Activated CD8-positive, alpha-beta memory T cell treated with anti-CD3 and anti-CD28 coated beads, Interleukin-2, amount 50 U/mL, for 48 hours (primary cell): ENCODE measurements around the gene CCS.
"Not testable (repeated sequence)": the region's sequence is repeated elsewhere in the genome, so short reads cannot be mapped to it uniquely, and the experiment has no call there.

Source experiments
- DNase-seq: peaks from one replicate; pipeline ENCODE4 v3.0.0-alpha.2; 2020

The CCS gene, protein sequence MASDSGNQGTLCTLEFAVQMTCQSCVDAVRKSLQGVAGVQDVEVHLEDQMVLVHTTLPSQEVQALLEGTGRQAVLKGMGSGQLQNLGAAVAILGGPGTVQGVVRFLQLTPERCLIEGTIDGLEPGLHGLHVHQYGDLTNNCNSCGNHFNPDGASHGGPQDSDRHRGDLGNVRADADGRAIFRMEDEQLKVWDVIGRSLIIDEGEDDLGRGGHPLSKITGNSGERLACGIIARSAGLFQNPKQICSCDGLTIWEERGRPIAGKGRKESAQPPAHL

DNA sequence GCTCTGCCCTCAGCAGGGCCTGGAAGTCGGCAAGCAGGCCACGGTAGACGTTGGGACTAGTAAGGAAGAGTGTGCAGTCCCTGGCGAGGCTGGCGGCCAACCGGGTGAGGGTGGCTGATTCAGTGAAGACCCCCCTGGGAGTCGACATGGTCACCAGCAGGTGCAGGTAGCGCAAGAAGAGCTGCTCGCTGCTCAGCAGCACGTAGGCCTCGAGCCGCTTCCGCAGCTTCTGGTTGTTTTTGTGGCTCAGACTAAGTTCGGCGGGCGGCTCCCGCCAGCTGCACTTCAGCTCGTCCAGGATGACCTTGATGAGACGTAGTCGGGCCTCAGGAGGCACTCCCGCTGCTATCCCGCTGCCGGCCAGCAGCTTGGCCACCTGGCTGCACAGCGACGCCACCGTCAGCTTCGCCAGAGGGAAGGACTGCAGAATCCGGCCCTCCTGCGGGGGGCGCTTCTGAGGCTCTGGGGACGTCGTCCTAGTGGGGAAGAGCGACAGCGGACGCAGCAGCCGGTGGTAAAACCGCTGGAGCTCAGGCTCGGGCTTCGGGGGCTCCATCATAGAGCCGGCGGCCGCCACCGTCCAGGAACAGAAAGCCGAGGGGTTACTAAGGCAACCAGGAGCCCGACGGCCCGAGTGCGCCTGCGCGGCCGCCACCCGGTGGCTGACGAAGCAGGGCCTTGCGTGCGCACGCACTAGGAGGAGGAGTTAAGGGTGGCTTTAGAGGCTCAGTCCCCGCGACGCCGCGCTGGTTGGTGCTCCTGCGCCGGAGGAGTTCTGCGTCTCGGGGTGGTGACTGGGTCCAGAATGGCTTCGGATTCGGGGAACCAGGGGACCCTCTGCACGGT is at the start of gene CCS, which contains the start of gene CCDC87:
Gene CCS, plus strand, starts transcription at position 729 of the 846 bp plus-strand sequence. Its CDS starts 77 bp downstream, at position 806.
Gene CCDC87, minus strand, starts transcription at position 607 of the 846 bp plus-strand sequence. Its CDS starts 48 bp downstream, at position 559.
- DNase-seq = peak; percentile 99

DNA sequence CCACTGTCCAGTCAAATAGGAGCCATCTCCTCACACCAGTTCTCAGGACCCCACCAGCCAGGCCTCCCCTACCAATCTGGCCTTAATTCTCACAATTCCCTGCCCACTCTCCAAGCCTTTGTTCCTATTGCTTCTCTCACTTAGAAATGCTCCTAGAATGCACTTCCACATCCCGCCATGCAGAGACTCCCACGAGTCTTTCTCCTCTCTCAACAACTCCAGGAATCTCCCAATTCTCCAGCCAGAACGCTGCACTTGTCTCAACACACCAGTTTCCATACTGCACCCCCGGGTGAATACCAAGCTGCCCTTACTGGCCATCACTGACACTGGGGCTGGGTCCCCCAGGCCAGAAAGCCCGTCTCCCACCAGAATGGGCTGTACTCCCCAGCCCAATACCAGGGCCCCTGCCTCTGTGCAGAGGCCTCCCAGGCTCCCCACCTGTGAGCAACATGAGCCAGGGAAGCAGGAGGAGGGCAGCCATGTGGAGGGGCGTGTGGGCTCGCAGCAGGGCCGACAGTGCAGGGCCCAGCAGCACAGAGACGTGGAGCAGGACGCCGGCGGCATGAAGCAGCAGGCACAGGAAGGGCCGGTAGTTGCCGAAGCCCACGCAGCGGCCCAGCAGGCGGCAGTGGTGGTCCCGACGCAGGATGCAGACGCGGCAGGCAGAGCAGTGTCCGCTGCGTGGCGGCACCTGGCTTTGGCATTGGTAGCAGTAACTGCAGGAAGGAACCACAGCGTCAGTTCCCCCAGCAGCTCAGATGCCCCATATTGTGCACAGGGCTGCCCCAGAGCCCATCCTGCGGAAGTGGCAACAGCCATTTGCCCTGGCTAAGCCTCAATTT is 49.5 kb upstream of the CCS start:
- peak; percentile 79 for DNase-seq

DNA sequence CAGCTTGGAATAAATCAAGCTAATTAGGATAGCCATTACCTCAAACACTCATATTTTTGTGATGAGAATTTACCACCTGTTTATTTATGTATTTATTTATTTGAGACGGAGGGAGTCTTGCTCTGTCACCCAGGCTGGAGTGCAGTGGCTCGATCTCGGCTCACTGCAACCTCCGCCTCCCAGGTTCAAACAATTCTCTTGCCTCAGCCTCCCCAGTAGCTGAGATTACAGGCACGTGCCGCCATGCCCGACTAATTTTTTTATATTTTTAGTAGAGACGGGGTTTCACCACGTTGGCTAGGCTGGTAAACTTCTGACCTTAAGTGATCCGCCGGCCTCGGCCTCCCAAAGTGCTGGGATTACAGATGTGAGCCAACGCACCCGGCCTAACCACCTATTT is 48.0 kb upstream of the CCS start:
- not testable (repeated sequence) for DNase-seq

DNA sequence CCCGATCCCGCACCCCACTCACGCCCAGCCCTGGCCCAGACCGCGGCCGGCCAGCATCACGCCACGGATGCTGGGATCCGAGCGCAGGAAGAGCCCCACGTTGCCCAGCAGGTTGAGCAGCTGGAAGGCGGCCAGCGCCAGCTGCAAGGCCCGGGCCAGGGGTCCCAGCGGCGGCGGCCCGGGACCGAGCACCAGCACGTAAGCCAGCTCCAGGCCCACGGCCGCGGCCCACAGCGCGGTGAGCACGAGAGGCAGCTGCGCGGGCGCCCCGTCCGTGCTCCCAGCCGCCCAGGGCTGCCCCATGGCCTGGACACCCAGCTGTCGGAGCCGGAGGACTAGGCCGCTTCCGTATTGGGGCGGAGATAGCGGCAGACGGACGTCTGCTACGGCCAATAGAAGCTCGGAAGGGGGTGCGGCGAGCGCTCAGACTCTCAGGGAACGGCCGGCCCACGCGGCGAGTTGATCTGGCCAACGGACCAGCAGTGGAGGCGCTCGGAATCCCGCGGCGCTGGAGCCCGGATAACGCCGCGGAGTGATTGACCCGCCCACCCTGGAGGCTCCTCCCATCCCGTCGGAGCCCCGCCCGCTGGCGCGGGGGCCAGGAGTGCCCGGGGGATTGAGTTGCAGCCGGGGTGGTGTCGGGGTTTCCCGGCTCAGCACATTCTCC is 47.2 kb upstream of the CCS start, which contains the start of gene ZDHHC24:
Gene ZDHHC24, minus strand, starts transcription at position 348 of the 667 bp plus-strand sequence. Its CDS starts 45 bp downstream, at position 303.
- peak; percentile 95 for DNase-seq

DNA sequence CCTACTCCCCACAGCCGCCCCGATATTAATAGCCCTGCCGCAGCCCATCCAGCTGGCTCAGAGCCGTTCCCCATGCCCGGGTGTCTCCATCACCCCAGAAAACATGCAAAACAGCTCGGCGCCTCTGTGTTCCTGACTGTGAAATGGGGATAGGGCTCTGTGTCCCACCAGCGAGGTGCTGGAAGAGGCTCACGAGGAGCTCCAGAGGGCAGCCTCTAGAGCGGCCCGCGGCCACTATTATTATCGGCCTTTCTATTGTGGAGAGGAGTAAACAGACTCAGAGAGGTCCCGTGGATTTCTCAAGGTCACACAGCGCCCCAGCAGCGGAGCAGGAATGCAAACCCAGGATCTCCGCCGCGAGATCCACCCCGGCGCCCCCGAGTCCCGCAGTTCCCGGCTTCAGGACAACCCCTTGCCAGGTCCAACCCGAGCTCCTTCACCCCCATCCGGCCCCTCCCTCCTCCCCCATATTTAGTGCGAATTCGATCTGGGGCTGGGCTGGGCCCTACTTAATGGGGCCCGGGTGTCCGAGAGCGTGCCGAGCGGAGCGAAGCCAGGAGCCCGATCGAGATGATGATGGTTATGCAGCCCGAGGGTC is 46.5 kb upstream of the CCS start, which contains the start of gene ACTN3:
Gene ACTN3, plus strand, starts transcription at position 536 of the 598 bp plus-strand sequence. Its CDS starts 35 bp downstream, at position 571.
- DNase-seq = no peak

DNA sequence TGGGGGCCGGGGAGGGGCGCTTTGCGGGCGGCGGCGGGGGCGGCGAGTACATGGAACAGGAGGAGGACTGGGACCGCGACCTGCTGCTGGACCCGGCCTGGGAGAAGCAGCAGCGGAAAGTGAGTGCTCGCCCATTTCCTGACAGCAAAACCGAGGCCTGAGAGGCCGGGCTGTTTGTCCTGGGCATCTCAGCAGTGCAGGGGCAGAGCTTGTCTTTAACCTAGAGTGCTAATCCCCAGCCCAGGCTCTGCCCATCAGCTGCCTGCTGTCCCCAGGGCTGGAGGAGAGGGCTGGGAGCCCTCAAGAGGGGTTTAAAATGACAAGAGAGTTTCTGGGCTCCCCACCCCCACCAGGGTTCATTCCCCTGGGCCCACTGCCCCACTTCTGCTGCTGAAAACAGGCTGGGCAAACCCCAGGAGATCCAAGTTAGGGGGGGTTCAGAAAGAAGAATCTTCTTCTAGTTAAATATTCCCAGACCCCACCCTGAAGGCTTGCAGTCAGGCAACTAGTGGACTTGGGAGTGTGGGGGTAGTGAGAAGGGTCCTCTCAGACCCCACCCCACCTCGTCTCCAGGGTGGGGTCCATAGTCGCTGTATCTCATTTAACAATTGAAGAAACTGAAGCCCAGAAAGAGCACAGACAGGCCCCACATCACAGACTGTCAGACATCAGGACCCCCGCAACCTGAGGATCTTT is 45.9 kb upstream of the CCS start:
- DNase-seq = no peak

DNA sequence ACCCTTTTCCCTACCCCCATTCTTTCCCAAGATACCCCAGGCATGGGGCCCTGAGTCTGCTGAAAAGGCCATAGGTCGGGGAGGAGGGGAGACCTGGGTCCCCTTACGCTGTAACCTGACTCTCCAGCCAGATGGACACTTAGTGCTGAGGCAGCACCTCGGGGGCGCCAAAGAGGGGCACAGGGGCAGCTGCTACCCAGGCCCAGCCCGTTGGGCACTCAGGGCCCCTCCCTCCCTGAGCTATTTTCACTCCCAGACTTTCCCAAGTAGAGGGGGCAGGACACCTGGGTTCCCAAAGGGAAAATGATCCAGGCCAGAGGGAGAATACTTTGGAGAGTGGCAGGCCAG is 45.3 kb upstream of the CCS start:
- no peak for DNase-seq

DNA sequence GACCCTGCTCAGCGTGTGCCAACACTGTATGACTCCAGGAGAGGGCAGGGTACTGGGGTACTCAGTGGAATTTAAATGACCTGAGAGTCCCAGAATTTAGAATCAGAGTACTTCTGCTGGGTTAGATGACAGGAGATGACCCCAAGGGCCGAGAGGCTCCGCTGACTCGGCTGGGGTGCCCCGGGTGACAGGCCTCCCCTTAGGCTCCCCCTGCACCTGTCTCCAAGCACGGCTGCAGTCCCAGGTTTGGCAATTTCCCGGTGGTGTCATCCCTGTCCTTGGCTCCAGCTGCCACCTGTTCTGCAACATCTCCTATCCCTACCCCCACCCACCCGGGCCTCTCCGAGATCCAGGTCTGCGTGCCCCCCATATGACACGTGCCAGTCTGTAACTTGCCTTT is 44.9 kb upstream of the CCS start:
- no peak for DNase-seq

DNA sequence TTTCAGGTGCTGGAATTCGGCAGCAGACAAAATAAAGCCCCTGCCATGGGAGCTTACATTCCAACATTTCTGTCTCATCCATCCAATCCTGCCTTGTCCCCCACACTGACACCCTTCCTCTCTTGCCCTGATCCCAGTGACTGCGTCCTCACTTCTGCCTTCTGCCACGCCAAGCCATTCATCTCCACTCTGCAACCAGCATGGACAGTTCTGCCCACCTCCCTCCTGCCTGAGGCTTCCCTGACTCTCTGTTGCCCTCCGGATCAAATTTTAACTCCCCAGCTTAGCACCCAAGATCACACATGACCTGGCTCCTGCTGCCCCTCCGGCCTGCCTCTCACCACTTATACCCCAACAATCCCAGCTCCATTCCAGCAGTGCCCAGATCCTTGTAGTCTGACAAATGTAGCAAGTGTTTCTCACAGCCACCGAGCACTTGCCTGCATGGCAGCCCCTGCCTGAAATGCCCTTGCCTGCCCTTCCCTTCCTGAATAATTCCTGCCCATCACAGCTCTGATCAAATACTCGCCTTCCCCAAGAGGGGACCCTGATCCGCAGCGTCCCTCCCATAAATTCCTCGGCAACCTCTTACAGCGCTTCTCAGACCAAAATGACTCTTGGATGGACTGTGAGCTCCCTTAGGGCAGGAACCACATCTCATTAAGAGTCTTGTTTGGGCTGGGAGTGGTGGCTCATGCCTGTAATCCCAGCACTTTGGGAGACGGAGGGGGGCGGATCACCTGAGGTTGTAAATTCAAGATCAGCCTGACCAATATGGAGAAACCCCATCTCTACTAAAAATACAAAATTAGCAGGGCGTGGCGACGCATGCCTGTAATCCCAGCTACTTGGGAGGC is 44.0 kb upstream of the CCS start:
- no peak for DNase-seq

DNA sequence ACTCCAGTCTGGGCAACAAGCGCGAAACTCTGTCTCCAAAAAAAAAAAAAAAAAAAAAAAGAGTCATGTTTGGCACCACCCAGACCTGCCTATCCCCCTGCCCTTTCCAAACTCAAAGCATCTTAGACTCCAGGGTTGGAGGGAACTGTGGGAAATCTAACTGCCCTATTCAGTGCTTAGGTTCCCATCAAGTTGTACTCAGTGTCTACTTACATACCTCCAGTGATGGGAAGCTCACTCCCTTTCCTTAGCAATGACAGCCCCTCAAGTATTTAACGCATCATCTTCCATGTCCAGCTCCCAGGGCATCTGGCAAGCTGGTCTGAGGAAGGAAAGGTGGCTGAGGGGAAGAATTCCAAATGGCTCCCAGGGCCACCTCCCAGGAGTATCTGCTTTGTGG is 43.3 kb upstream of the CCS start:
- no peak for DNase-seq

DNA sequence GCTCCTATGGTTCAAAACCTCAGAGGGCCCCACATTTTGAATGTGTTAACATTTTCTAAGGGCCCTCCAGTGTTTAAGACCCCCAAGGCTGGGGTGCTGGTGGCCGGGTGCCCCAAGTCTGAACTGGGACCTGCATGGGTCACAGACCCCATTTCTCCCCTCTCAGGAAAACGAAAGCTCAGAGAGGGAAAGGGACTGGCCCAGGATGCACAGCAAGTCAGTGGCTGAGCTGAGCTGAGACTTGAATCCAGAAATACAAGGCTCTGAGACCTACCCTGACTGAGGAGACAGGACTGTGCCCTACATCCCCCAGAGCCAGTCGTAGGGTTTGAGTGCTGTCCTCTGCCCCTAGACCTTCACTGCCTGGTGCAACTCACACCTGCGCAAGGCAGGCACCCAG is 42.1 kb upstream of the CCS start:
- DNase-seq = no peak

DNA sequence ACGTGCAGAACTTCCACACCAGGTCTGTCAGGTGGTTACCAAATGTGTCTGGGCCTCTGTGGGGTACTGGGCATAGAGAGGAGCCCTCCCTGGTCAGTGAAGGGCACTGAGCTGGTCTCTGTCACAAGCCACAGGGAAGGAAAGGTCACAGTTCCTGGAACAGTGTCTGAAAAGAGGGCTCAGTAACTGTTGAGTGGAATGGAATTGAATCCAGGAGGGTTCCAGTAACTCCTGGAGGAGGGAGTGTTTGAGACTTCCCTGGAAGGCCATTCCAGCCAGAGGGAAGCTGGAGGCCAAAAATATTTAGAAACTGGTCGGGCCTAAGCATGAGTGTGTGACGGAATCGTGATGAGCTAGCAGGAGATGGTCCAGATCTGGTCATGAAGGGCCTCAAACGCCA is 38.4 kb upstream of the CCS start:
- no peak for DNase-seq

DNA sequence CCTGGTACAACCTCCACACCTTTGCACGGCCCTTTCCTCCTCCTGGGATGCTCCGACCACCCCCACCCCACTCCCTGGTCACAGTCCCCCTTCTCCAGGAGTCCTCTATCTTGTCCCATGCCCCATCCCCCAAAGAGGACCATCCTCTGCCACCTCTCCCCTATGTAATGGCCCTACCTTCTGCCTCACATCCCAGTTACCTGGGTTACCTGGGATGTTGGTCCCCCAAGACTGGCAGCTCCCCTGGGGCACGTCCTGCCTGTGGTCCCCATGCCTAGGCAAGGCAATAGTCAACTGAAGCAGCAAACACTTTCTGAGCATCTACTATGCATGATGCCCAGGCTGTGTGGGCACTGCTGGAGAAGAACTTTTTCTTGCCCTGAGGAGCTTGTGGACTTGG is 37.6 kb upstream of the CCS start:
- DNase-seq = no peak

DNA sequence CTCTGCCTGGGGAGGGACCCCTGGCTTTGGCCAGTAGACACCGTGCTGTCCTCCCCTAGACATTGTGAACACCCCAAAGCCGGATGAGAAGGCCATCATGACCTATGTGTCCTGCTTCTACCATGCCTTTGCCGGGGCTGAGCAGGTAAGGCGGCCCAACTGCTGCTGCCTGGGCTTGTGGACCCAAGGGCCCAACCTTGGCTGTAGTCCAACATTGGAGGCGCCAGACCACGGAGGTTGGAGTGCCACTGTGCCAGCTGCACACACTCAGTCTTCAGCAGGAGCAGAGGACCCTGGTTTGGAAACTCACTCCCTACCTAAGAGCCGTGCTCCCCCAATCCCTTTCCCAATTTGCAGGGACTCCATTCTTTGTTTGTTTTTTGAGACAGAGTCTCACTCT is 36.9 kb upstream of the CCS start:
- no peak for DNase-seq

DNA sequence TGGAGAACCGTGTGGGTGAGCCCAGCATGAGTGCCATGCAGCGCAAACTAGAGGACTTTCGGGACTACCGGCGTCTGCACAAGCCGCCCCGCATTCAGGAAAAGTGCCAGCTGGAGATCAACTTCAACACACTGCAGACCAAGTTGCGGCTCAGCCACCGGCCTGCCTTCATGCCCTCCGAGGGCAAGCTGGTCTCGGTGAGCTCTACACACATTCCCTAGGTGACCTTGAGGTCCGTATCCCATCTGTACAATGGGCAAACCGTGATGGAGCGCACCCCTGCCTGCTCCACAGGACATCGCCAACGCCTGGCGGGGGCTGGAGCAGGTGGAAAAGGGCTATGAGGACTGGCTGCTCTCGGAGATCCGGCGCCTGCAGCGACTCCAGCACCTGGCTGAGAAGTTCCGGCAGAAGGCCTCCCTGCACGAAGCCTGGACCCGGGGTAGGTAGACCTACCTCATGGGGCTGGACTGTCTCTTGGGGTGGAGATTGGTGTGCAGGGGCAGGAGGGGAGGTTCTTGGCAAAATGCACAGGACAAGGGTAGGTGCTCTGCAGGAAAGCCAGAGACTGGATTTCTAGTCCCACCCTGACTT is 35.2 kb upstream of the CCS start:
- DNase-seq = no peak

DNA sequence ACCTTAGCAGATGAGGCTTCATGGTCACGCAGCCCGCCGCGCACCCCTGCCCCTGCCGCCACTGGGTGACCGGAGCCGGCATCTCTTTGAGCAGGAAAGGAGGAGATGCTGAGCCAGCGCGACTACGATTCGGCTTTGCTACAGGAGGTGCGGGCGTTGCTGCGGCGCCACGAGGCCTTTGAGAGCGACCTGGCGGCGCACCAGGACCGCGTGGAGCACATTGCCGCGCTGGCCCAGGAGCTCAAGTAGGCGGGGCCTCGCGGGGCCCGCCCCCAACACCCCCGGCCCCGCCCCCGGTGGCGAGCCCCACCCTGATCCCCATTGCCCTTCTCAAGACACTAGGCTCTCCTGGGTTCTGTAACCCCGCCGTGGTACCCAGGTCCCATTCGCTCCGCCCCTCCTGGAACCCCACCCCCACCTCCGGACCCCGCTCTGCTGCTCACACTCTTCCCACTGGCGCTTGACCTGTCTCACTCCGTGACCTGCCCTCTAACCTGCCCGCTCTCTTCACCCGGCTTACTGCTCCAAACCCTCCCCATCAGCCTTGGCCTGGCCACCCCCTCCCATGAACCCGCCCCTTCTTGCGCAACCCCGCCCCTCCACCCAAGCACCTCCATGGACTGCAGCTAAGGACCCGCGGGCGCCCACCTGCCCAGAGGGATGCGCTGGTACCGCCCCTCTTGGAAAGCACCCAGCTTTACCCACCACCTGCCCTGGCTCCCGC is 33.7 kb upstream of the CCS start:
- peak; percentile 67 for DNase-seq

DNA sequence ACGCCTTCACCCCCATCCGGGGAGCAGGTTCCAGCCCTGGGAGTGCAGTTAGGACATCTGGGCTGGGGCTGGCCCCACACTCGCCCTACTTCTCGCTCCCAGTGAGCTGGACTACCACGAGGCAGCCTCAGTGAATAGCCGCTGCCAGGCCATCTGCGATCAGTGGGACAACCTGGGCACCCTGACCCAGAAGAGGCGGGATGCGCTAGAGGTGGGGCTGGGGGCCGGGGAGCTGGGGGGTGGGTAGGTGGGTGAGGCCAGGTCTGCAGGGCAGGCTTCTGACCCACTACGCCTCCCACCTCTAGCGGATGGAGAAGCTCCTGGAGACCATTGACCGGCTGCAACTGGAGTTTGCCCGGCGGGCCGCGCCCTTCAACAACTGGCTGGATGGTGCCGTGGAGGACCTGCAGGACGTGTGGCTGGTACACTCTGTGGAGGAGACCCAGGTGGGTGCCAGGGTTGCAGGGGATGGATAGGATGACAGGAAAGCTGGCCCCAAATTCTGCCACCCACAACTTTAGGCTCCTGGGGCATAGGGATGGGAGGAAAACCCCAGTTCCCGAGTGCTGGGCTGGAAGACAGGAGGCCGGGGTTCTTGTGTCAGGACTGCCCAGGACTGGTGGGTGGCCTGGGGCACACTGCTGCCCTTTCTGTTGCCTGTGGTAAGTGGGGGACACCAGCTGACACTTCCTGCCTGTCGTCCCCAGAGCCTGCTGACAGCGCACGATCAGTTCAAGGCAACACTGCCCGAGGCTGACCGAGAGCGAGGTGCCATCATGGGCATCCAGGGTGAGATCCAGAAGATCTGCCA is 32.9 kb upstream of the CCS start:
- no peak for DNase-seq
